GM18858 (cell line): ENCODE measurements around the gene UXS1.
"Not testable (repeated sequence)": the region's sequence is repeated elsewhere in the genome, so short reads cannot be mapped to it uniquely, and the experiment has no call there.

Experiments
- ATAC-seq: cut with Tn5 transposase; IDR thresholded peaks from one replicate; pipeline ENCODE4 v1.9.1; 2021; ENCODE audit not compliant: unreplicated experiment

UXS1 gene

DNA sequence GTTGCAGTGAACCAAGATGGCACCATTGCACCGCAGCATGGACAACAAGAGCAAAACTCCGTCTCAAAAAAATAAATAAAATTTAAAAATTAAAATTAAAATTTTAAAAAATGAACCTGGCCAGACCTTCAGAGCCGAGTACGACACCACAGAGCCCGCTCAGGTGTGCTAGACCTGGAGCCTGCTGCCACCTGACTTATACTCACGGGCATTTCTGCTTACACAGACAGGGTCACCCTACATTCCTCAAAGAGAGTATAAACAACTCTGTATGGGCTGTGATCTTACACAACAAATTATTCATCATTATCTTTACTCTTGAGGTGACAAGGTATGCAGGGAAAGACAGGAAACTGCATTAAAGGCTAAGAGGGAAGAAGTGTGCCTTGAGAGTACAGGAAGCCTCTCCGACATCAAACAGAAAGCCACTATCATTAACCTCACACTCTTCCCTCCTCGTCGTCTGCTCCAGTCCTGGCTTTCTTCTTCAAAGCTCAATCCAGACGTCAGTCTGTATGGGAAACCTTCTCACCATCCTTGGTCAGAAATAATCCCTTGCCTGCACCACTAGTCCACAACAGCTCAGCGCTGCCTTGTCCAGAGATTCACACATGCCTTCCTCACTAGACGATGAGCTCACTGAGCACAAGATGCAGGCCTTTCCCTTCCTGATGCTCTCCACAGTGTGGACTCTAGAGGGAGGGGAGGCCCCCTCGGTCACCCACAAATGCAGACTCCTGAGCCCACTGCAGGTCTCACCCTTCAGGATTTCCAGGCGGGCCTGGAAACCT lies 56.2 kb downstream of the UXS1 start:
- ATAC-seq: no peak

DNA sequence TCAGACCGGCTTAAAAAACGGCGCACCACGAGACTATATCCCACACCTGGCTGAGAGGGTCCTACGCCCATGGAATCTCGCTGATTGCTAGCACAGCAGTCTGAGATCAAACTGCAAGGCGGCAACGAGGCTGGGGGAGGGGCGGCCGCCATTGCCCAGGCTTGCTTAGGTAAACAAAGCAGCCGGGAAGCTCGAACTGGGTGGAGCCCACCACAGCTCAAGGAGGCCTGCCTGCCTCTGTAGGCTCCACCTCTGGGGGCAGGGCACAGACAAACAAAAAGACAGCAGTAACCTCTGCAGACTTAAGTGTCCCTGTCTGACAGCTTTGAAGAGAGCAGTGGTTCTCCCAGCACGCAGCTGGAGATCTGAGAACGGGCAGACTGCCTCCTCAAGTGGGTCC lies 62.9 kb downstream of the UXS1 start:
- ATAC-seq: not testable (repeated sequence)

DNA sequence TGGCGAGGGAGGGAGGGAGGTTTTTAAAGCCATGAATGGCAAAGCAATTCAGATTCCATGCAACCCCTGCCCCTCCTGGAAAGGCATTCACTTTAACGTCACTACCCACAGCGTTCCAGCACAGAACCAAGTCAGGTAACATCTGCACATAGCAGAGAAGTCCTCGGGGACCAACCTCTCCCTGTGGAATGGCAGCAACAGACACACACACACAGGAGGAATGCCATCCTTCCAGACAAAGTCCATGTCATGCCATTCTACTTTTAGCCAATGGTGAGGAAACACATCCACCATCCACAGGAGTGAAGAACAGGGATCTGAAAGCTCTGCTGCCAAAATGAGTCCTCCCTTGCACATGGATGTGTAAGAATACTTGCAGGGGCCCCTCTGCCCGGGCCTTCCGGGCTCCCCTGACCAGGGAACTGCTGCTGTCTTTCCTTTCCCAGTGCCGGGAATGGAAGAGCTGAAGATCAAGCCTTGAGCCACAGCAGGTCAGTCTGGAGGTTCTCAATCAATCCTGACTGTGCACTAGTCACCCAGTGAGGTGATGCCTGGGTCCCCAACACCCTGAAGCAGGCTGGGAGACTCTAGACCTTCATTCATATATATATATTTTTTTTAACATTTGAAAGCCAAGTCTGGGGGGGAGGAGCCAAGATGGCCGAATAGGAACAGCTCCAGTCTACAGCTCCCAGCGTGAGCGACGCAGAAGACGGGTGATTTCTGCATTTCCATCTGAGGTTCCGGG lies 63.7 kb downstream of the UXS1 start:
- no peak for ATAC-seq

DNA sequence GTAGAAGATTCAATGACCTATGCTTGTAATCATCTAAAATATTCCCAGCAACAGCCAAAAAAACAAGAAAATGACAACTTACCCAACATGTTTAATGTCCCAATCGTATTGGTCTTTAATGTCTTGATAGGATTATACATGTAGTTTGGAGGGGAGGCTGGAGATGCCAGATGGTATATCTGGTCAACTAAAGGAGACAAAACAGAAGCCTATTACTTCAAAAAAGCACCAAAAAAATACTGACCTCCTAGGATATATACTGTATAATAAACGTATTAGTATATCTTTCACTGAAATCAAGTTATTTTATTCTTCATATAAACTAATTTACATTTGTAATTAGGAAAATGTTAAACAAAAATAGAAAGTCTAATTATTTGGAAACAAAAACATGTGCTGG lies 64.5 kb downstream of the UXS1 start:
- no peak for ATAC-seq

DNA sequence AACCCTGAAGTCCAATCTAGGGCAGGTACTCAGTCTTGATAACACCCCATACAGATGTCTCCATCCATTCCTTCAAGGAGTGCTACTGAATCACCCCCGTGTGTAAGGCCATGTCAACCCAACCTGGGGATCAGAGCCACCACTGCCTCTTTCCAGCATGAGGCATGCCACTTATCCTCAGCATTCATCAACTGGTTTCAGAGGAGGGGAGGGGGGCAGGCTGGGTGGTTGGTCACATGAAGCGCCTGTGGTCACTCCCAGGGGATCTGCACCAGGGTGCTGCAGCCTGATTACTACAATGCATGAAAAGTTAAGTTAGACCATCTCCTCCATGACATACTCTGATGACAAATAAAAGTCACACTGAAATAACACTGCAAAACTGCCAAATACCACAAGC lies 65.0 kb downstream of the UXS1 start:
- ATAC-seq: no peak

DNA sequence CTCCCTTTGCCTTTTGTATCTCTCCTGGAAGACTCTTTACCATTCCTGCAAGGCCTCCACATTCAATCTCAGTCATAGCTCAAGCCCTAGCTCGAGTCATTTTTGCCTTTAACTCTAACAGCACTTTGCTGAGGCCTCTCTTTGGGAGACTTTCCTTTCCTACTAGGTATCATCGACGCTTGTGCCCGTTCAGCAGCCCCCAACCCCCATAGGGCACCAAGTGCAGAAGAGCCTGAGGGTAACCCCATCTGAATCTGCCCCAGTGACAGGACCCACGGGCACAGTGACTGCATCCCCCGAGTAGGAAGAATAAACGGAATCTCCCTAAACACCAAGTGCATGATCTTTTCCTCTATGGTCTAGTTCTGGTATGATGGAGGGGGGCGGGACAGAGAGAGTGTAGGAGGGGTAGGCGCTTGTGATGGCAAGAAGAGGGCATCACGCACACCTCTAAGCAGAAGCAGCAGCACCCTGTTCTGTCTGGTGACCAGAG lies 66.3 kb downstream of the UXS1 start:
- ATAC-seq: no peak

DNA sequence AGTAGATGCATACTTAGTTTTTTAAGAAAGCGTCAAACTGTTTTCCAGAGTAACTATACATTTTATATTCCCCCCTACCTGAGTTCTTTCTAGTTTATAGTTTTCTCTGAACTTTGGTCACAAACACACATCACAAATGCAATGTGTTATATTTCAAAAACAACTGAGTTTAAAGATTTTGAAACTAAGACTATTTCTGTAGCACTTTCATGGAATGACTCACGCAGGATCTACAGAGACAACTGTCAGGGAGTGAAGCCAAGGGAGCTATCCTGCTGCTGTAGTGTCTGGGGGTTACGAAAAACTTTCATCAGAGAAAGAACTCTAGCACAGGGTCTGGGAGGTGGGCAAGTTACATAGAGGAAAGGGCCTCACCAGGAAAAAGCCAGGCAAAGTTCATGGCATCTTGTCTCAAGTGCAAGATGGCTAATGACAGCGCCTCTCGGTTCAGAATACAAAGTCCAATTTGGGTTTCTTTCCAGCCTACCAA lies 66.8 kb downstream of the UXS1 start:
- ATAC-seq: no peak

DNA sequence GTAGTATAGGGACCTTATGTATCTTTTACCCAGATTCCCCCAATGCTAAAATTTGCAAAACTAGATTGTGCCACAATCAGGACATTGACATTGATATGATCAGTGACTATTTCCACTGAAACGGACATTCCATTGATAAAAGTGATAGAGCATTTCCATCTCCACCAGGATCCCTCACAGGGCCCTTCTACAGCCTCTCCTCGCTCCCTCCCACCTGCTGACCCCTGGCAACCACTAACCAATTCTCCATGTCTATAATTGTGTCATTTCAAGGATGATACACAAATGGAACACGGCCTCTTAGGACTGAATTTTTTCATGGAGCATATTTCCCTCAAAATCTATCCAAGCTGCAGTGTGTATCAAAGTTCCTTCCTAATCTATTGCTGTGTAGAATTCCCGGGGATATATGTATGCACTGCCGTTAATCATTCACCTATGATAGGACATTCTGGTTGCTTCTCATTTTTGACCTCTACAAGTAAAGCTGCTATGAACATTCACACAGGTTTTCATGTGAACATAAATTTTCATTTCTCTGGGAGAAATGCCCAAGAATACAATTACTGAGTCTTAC lies 67.3 kb downstream of the UXS1 start:
- no peak for ATAC-seq

DNA sequence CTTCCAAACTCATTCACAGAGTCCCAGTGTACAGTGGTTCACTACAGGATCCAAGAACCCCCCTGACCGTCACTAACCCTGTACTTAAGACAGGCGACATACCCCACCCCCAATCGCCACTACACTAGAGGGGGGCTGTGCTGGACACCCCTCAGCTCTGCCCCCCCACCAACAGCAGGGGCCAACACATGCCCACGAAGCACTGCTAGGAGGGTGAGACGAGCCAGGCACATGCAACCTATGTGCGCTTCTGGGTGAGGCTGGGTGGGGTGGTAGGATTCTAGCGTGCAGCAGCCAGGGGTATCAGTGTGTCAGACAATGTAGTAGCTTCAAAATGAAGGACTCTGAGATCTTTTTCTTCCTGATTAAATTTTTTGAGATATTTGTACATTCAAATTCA lies 67.8 kb downstream of the UXS1 start:
- no peak for ATAC-seq

DNA sequence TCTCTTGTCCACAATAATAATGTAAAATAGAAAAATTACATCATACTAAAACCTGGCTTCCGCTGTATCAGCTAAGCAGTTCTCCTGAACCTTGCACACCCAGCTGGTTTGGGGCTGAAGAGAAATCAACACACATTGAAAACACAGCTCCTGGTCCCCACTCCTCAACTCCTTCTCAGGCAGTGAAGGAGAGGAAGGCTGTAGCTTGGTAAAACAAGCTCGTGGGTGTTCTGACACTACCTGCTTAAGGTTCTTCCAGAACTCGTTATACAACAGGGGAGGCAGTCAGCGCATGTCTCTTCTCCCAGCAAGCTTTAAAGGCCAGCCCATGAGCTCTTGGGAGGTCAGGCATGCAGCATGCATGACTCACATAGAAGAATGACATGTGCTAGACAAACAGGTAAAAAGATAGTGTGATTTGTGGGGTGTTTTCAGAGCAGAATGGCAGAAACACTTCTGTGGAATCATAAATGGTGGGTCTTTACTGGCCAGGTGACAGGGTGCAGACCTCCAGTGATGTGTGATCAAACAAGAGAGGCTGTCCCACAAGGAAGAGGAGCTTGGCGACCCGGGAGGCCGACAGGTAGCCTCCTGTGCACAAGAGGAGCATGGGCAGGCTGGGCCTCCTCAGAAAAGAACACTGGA lies 69.1 kb downstream of the UXS1 start:
- no peak for ATAC-seq

DNA sequence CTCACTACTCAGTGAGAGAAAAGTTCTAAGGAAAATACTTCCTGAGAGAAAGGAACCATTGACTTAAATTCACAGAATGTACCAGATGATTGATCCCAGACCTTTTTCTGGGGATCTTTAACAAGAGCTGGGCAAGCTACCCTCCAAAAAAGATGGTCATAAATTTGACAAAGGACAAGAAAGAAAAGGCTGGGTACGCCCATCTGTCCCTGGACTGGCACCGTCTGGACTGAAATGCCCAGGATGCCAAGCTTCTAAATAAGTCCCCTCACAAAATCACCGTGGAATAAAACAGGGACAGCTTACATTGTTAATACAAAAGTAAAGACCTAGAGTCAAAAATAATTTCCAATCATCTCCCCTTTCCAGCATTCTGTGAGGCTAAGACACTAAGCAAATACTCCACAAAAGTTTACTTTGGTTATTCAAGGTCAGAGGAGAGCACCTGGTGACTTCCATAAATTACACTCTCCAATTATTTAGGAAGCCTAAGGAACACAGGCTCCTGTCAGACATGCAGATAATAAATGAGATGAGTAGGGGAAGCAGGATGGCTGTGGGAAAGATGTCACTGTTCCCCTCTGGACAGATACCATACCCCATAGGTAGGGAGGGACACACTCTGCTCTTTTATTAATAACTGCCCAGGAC lies 69.9 kb downstream of the UXS1 start:
- no peak for ATAC-seq

DNA sequence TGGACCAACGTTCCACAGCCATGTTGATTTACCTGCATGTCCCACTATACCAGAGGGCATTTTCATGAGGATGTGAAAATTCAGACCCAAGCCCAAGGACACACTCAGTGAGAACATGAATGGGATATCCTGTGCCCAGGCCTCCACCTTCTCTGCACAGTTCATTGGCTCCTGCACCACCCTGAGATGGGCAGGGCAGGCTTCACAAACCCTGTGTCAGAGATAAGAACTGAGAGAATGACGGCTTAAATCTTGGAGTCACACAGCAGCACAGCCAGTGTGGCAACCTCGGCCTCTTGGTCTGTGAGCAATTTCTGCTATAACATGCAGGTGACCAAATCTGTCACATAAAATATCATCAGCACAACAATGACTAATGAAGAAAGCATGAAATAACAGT lies 71.9 kb downstream of the UXS1 start:
- no peak for ATAC-seq

DNA sequence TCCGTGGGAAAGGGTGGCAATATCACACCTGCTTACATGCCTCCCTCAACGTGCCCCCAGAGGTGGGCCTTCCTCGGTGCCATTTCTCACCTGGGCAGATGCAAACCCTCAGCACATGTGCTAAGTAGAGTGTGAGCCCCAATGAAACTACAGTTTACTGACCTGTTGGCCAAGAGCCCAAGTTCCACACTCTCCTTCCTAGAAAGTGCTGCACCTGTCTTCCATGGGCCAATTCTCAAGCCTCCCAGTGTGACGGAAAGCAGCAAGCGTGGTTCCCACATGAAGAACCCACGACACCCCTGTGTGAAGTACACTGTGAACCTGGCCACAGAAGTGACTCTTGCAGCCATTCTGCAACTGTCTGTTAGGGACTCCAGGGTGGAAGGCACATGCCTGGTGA lies 73.7 kb downstream of the UXS1 start:
- no peak for ATAC-seq

DNA sequence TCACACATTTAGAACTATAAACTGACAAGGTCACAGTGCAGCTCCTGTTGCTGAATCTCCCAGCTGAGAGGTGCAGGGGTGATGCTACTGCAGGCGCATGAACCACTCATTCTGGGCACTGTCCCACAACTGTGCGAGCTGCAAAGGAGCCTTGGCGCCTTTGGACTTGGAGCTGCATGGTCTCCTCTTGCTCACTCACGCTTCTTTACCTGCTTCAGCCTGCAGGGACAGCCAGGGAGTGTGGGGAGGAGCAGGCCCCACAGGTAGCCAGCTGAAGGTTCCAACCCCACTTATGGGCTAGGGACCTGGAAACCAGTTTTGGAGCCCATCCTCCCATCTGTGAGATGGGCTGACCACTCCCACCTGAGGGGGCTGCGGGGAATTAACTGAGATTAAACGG lies 75.0 kb downstream of the UXS1 start:
- no peak for ATAC-seq

DNA sequence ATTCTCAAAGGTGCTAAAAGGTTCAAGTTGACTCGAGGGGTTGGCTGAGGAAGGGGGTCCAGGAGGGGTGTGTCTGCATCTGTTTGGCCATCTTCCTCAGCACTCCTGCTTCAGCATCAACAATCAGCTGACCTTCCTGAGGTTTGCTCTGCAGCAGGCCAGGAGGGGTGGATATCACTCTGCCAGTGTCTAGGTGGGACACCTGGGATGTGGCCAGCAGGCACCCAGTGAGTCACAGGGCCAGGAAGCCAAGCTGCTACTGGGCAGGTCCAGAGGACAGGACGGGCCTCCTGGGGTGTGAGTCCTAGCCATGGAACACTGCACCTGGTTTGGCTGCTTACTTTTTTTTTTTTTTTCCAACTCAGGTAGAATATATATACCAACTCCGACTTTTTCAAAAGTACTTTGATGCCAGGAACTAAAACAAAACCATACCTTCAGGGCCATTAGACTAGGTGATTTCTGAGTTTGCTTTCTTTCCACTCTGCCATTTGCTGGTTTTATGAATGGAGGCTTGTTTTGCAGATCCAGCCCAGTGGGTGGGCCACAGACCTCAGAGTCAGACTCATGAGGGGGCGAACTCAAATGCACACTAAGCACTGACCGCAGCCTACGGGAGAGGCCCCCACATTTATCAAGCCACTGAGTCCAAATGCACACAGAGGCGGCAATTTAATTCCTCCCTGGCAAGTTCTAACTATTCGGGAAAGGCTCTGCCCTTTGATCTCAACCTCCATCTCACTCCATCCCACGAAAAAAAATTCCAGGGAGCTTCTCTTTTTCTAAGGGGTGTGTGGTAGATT lies 76.0 kb downstream of the UXS1 start:
- ATAC-seq: no peak

DNA sequence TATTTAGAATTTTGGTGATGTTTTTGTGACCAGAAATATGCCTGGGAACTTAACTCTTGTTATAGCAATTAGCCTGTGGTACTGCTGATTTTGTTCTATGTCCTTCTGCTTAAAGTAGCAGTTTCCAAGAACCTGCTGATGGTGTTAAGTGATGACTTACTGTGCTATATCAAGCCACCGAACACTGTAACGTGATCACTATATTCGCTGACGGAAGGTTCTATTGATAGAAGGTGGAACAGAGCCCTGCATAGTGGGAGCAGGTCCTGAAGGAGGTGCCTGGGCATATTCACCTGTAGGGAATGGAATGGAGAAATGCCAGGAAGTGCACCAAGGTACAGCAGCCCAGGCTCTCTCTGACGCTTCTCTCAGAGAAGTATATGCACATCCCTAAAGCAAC lies 76.8 kb downstream of the UXS1 start:
- no peak for ATAC-seq

DNA sequence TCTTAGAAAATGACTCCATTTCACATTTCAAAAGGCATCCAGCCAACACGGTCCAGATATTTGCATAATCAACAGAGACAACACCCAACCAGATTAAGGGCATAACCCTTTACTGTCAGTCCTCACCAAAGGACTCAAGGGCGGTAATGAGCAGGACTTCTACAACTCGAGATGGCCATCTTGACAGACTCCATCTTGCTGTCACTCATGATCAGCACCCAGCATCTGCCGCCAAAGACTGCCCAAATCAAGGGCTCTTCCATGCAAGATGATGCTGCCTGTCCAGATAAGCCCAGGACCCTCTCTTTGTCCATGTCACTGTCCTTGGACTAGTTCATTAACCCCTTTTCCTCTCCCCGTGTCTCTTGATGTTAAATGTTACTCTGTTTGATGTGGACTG lies 77.9 kb downstream of the UXS1 start:
- ATAC-seq: no peak

DNA sequence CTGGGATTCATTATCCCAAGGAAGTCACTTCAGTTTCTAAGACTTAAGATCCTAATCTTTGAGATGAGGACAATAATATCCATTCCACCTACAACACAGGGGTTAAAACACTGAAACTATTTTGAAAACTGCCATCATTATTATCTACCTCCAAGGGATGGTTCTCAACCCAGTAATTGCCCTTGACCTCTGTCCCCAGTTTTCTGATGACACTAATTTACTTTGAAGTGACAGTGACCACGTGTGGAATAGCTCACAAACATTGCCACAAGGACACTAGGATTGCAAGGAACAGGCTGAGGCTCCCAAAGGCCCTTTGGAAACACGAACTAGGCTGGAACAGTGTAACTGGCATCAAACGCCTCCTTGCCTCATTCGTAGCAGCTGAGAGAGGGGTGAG lies 78.4 kb downstream of the UXS1 start:
- no peak for ATAC-seq

DNA sequence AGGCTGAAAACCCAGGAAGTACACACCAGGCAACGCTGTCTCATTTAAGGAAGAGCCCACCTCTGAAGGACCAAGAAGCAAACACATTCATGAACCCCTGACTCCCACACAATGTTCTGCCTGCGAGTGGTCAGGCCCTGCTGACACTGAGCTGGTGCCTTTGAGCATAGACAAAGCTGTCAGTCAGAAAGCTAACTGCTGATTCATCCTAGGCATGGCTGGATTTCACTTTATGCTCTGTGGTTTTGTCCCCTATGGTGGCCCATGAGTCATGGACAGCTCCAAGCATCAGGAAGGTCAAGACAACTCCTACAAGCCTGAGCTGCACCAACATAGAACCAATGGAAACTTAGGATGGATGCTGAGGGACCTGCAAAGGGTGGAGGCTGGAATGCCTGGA lies 78.9 kb downstream of the UXS1 start:
- ATAC-seq: peak; percentile 71

DNA sequence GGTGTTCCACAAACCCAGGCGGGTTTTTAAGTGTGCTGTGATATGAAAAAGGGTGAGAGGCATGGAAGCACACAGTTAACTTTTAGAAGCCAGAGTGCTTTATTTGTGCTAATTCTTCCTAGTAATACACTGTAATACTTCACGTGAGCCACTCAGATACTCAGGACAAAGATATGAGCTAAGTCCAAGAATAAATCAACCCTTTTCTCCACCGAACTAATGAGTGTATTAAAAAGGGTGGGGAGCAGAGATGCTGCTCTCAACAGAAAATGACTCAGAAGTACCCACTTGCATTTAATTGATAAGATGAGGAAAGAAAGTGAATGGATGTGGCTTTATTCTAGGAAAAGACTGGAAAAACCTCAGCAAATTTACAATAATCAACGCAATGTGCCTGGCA lies 79.9 kb downstream of the UXS1 start:
- no peak for ATAC-seq
